Testis (tissue), 2 donors: ENCODE results near the gene NTM.

Experiments used
- POLR2A ChIP-seq: fragments of 450-650 bp; IDR thresholded peaks from one replicate; pipeline ENCODE4 v1.6.1; 2017; ENCODE audit warnings: antibody characterized with exemption, mild to moderate bottlenecking, moderate library complexity
- TF ChIP-seq, protein P1 (sequence below), 3 experiments: fragments of 450-650 bp in 2 of 3; fragments of 200-600 bp in 1 of 3; sonication (generic) in 1 of 3; IDR thresholded peaks; one replicate each; pipeline ENCODE4 v1.5.1; 2016 to 2019; ENCODE audit warnings: antibody characterized with exemption in 3 of 3, mild to moderate bottlenecking in 2 of 3, moderate library complexity in 1 of 3

DNA sequence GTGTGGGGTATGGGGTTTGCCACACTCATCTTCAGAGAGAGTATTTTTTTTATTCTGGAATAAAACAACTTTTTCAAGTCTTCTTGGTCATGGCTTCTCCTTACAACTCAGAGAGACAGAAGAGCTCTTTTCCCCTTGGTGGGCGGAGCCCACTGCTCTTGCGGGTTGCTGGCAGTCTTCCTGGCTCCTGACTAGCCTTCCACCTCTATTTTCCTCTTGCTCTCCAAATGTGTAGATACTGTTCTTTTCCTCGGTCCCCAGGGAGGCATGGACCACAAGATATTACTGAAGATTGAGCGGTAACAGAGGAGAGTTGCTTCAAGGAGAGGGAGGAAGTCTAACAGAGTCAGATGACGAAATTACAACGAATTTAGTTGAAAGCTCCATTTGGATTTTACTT lies 210.6 kb downstream of the NTM start:
- TF ChIP-seq, protein P1, sequence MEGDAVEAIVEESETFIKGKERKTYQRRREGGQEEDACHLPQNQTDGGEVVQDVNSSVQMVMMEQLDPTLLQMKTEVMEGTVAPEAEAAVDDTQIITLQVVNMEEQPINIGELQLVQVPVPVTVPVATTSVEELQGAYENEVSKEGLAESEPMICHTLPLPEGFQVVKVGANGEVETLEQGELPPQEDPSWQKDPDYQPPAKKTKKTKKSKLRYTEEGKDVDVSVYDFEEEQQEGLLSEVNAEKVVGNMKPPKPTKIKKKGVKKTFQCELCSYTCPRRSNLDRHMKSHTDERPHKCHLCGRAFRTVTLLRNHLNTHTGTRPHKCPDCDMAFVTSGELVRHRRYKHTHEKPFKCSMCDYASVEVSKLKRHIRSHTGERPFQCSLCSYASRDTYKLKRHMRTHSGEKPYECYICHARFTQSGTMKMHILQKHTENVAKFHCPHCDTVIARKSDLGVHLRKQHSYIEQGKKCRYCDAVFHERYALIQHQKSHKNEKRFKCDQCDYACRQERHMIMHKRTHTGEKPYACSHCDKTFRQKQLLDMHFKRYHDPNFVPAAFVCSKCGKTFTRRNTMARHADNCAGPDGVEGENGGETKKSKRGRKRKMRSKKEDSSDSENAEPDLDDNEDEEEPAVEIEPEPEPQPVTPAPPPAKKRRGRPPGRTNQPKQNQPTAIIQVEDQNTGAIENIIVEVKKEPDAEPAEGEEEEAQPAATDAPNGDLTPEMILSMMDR (IDR thresholded peaks at IDR 0.05), result no peak
- no peak for TF ChIP-seq POLR2A
